Tibial nerve (tissue), 4 donors: ENCODE measurements around the gene CFDP1.

ENCODE experiments used
- EP300 ChIP-seq, 2 donors: sonication (generic); formaldehyde crosslinking; IDR thresholded peaks; one replicate each; pipeline ENCODE4 v1.6.1; 2017; ENCODE audit warnings: antibody characterized with exemption in 2 of 2, mild to moderate bottlenecking in 1 of 2
- POLR2A ChIP-seq, 2 donors: fragments of 450-650 bp; IDR thresholded peaks; one replicate each; pipeline ENCODE4 v1.6.1; 2017; ENCODE audit warnings: antibody characterized with exemption in 2 of 2, mild to moderate bottlenecking in 2 of 2, moderate library complexity in 2 of 2
- TF ChIP-seq, protein P1 (sequence below), 5 experiments: fragments of 200-600 bp in 3 of 5; fragments of 450-650 bp in 2 of 5; sonication (generic) in 3 of 5; IDR thresholded peaks; one replicate each; pipeline ENCODE4 v1.5.1; 2016 to 2019; ENCODE audit warnings: antibody characterized with exemption in 5 of 5, mild to moderate bottlenecking in 3 of 5, moderate library complexity in 2 of 5

GRCh38 chr16:75251280-75252048 is 181.8 kb downstream of the CFDP1 start, which contains the start of gene BCAR1:
- TF ChIP-seq, protein P1, sequence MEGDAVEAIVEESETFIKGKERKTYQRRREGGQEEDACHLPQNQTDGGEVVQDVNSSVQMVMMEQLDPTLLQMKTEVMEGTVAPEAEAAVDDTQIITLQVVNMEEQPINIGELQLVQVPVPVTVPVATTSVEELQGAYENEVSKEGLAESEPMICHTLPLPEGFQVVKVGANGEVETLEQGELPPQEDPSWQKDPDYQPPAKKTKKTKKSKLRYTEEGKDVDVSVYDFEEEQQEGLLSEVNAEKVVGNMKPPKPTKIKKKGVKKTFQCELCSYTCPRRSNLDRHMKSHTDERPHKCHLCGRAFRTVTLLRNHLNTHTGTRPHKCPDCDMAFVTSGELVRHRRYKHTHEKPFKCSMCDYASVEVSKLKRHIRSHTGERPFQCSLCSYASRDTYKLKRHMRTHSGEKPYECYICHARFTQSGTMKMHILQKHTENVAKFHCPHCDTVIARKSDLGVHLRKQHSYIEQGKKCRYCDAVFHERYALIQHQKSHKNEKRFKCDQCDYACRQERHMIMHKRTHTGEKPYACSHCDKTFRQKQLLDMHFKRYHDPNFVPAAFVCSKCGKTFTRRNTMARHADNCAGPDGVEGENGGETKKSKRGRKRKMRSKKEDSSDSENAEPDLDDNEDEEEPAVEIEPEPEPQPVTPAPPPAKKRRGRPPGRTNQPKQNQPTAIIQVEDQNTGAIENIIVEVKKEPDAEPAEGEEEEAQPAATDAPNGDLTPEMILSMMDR (IDR thresholded peaks at IDR 0.05), result peak in 3 of 5 experiments; percentile 10 to 20 (median 14)
- TF ChIP-seq POLR2A (IDR thresholded peaks at IDR 0.05), result peak; percentile 57 to 86
- TF ChIP-seq EP300 (IDR thresholded peaks at IDR 0.05), result peak in 1 of 2 donors; percentile 62
